ENCODE results near the gene CRB3. TPM values are rescaled to one million over a fixed set of nuclear protein-coding genes. Genes with fewer than 3 reads are reported as not detected.

CRB3 gene
- polyA plus RNA-seq, 1 donor (not counting 4 experiments of a cell fraction or from before 2014, with no cell fraction given), result 6.1 TPM

GRCh38 chr19:6433165-6433564 lies 30.9 kb upstream of the CRB3 start:
- no peak for FAIRE-seq
- H3K4me2 ChIP-seq (ENCODE audit: control insufficient read depth, extremely low read depth, insufficient read depth, low read depth, low read length), result no peak overlapping the region
- no peak for DNase-seq (ENCODE audit: low read depth, low spot score)
- no peaks in the 10 kb centered on the region for H4K20me1 ChIP-seq (ENCODE audit: control insufficient read depth, extremely low read depth, insufficient read depth, low read length)
- H3K4me1 ChIP-seq (ENCODE audit: control insufficient read depth, extremely low read depth, insufficient read depth, low read length), result no peaks in the 10 kb centered on the region
- dilution Hi-C loops (cut with MboI; ENCODE audit: extremely low pct_ligation_motif_present, low sequenced_read_pairs), result no loop called here
- TF ChIP-seq EZH2 (IDR thresholded peaks at IDR 0.05; ENCODE audit: low read length) (no peak), CTCF (optimal IDR thresholded peaks at IDR 0.05 in 1 of 3, IDR thresholded peaks at IDR 0.05 in 1 of 3, conservative IDR thresholded peaks at IDR 0.05 in 1 of 3; ENCODE audit: extremely low read depth in 1 of 3, insufficient read depth in 2 of 3, low read length in 3 of 3) (no peak)
- no peak overlapping the region for H3K27ac ChIP-seq (ENCODE audit: control insufficient read depth, insufficient read depth, low read length)
- no peak overlapping the region for H3K9ac ChIP-seq (ENCODE audit: control insufficient read depth, extremely low read depth, insufficient read depth, low read length)
- no peaks in the 10 kb centered on the region for H3K27me3 ChIP-seq (ENCODE audit: control insufficient read depth, extremely low read depth, insufficient read depth, low read length)
- no peaks in the 10 kb centered on the region for H3K79me2 ChIP-seq (ENCODE audit: control insufficient read depth, insufficient read depth, low read length)
- no peaks in the 10 kb centered on the region for H3K9me1 ChIP-seq (ENCODE audit: control insufficient read depth, extremely low read depth, insufficient read depth, low read length)
- H3K4me3 ChIP-seq (ENCODE audit: control insufficient read depth in 2 of 3, extremely low read depth in 1 of 3, insufficient read depth in 2 of 3, low read depth in 1 of 3, low read length in 3 of 3), result no peak overlapping the region
- no peaks in the 10 kb centered on the region for H3K36me3 ChIP-seq (ENCODE audit: control insufficient read depth in 2 of 2, extremely low read depth in 1 of 2, insufficient read depth in 2 of 2, low read length in 2 of 2)
- no peak overlapping the region for H2AFZ ChIP-seq (ENCODE audit: control insufficient read depth, low read length)
- H3K9me3 ChIP-seq (ENCODE audit: control insufficient read depth, low read depth, low read length), result no peaks in the 10 kb centered on the region

GRCh38 chr19:6433663-6434062 lies 30.4 kb upstream of the CRB3 start, which contains the start of gene SLC25A41:
Gene SLC25A41 (minus strand): TSS chr19:6433763. CDS start chr19:6433693, 70 bp downstream.
- Histone ChIP-seq H3K4me3 (ENCODE audit: control insufficient read depth in 2 of 3, extremely low read depth in 1 of 3, insufficient read depth in 2 of 3, low read depth in 1 of 3, low read length in 3 of 3) (no peak within 1 kb of the TSS), H3K27ac (ENCODE audit: control insufficient read depth, insufficient read depth, low read length) (no peak within 1 kb of the TSS), H3K9me1 (ENCODE audit: control insufficient read depth, extremely low read depth, insufficient read depth, low read length) (no peaks in the 10 kb centered on the region), H3K9me3 (ENCODE audit: control insufficient read depth, low read depth, low read length) (no peaks in the 10 kb centered on the region), H2AFZ (ENCODE audit: control insufficient read depth, low read length) (no peak within 1 kb of the TSS), H3K9ac (ENCODE audit: control insufficient read depth, extremely low read depth, insufficient read depth, low read length) (no peak within 1 kb of the TSS), H3K36me3 (ENCODE audit: control insufficient read depth in 2 of 2, extremely low read depth in 1 of 2, insufficient read depth in 2 of 2, low read length in 2 of 2) (no peaks in the 10 kb centered on the region), H3K27me3 (ENCODE audit: control insufficient read depth, extremely low read depth, insufficient read depth, low read length) (no peaks in the 10 kb centered on the region), H3K79me2 (ENCODE audit: control insufficient read depth, insufficient read depth, low read length) (no peaks in the 10 kb centered on the region), H3K4me1 (ENCODE audit: control insufficient read depth, extremely low read depth, insufficient read depth, low read length) (no peaks in the 10 kb centered on the region), H3K4me2 (ENCODE audit: control insufficient read depth, extremely low read depth, insufficient read depth, low read depth, low read length) (no peak within 1 kb of the TSS), H4K20me1 (ENCODE audit: control insufficient read depth, extremely low read depth, insufficient read depth, low read length) (no peaks in the 10 kb centered on the region)
- no peak for TF ChIP-seq EZH2 (IDR thresholded peaks at IDR 0.05; ENCODE audit: low read length)
- DNase-seq (ENCODE audit: low read depth, low spot score) (no peak), FAIRE-seq (no peak)
- dilution Hi-C loops (cut with MboI; ENCODE audit: extremely low pct_ligation_motif_present, low sequenced_read_pairs), result no loop called here

GRCh38 chr19:6439743-6440142 lies 24.3 kb upstream of the CRB3 start:
- Histone ChIP-seq H3K27me3 (ENCODE audit: control insufficient read depth, extremely low read depth, insufficient read depth, low read length) (no peaks in the 10 kb centered on the region), H4K20me1 (ENCODE audit: control insufficient read depth, extremely low read depth, insufficient read depth, low read length) (no peaks in the 10 kb centered on the region), H3K4me2 (ENCODE audit: control insufficient read depth, extremely low read depth, insufficient read depth, low read depth, low read length) (no peak overlapping the region), H3K9me3 (ENCODE audit: control insufficient read depth, low read depth, low read length) (no peaks in the 10 kb centered on the region), H3K36me3 (ENCODE audit: control insufficient read depth in 2 of 2, extremely low read depth in 1 of 2, insufficient read depth in 2 of 2, low read length in 2 of 2) (no peaks in the 10 kb centered on the region), H3K9ac (ENCODE audit: control insufficient read depth, extremely low read depth, insufficient read depth, low read length) (no peak overlapping the region), H3K4me3 (ENCODE audit: control insufficient read depth in 2 of 3, extremely low read depth in 1 of 3, insufficient read depth in 2 of 3, low read depth in 1 of 3, low read length in 3 of 3) (no peak overlapping the region), H2AFZ (ENCODE audit: control insufficient read depth, low read length) (no peak overlapping the region), H3K79me2 (ENCODE audit: control insufficient read depth, insufficient read depth, low read length) (no peaks in the 10 kb centered on the region), H3K9me1 (ENCODE audit: control insufficient read depth, extremely low read depth, insufficient read depth, low read length) (no peaks in the 10 kb centered on the region), H3K4me1 (ENCODE audit: control insufficient read depth, extremely low read depth, insufficient read depth, low read length) (no peaks in the 10 kb centered on the region), H3K27ac (ENCODE audit: control insufficient read depth, insufficient read depth, low read length) (no peak overlapping the region)
- DNase-seq (ENCODE audit: low read depth, low spot score) (no peak), FAIRE-seq (no peak)
- TF ChIP-seq EZH2 (IDR thresholded peaks at IDR 0.05; ENCODE audit: low read length) (no peak), CTCF (optimal IDR thresholded peaks at IDR 0.05 in 1 of 3, IDR thresholded peaks at IDR 0.05 in 1 of 3, conservative IDR thresholded peaks at IDR 0.05 in 1 of 3; ENCODE audit: extremely low read depth in 1 of 3, insufficient read depth in 2 of 3, low read length in 3 of 3) (no peak)
- dilution Hi-C loops (cut with MboI; ENCODE audit: extremely low pct_ligation_motif_present, low sequenced_read_pairs), result no loop called here
